GM19035 (cell line): ENCODE data around the gene NCKAP1.
"Not testable (repeated sequence)": the region's sequence is repeated elsewhere in the genome, so short reads cannot be mapped to it uniquely, and the experiment has no call there.

Source experiments
- ATAC-seq: cut with Tn5 transposase; IDR thresholded peaks from one replicate; pipeline ENCODE4 v1.9.1; 2021; ENCODE audit not compliant: unreplicated experiment

The NCKAP1 gene

GRCh38 chr2:182915369-182916326 lies 122.6 kb downstream of the NCKAP1 start:
- ATAC-seq = no peak

GRCh38 chr2:182914852-182915251 lies 123.4 kb downstream of the NCKAP1 start:
- ATAC-seq = no peak

GRCh38 chr2:182913064-182913463 lies 125.2 kb downstream of the NCKAP1 start:
- ATAC-seq = no peak

- ATAC-seq = no peak
Measured at GRCh38 chr2:182912518-182912915, 125.7 kb downstream of the NCKAP1 start.

GRCh38 chr2:182911813-182912517 lies 126.3 kb downstream of the NCKAP1 start:
- no peak for ATAC-seq

GRCh38 chr2:182910965-182911364 lies 127.3 kb downstream of the NCKAP1 start:
- ATAC-seq = no peak

- ATAC-seq = no peak
Measured at GRCh38 chr2:182907081-182907830, 131.0 kb downstream of the NCKAP1 start.

- ATAC-seq = no peak
Measured at GRCh38 chr2:182906454-182906853, 131.8 kb downstream of the NCKAP1 start.

- ATAC-seq = no peak
Measured at GRCh38 chr2:182904844-182905243, 133.4 kb downstream of the NCKAP1 start.

GRCh38 chr2:182903566-182903965 lies 134.7 kb downstream of the NCKAP1 start:
- no peak for ATAC-seq

- no peak for ATAC-seq
Measured at GRCh38 chr2:182901748-182902147, 136.5 kb downstream of the NCKAP1 start.

- ATAC-seq = no peak
Measured at GRCh38 chr2:182898718-182899117, 139.5 kb downstream of the NCKAP1 start.

GRCh38 chr2:182897137-182897536 lies 141.1 kb downstream of the NCKAP1 start:
- ATAC-seq = no peak

- no peak for ATAC-seq
Measured at GRCh38 chr2:182895798-182896197, 142.5 kb downstream of the NCKAP1 start.

- ATAC-seq = no peak
Measured at GRCh38 chr2:182895169-182895568, 143.1 kb downstream of the NCKAP1 start.

GRCh38 chr2:182894174-182894573 lies 144.1 kb downstream of the NCKAP1 start:
- ATAC-seq = no peak

- ATAC-seq = no peak
Measured at GRCh38 chr2:182893666-182894065, 144.6 kb downstream of the NCKAP1 start.

- not testable (repeated sequence) for ATAC-seq
Measured at GRCh38 chr2:182893035-182893434, 145.2 kb downstream of the NCKAP1 start.

- no peak for ATAC-seq
Measured at GRCh38 chr2:182891611-182892010, 146.6 kb downstream of the NCKAP1 start.

- no peak for ATAC-seq
Measured at GRCh38 chr2:182890773-182891378, 147.4 kb downstream of the NCKAP1 start.

- no peak for ATAC-seq
Measured at GRCh38 chr2:182890305-182890704, 148.0 kb downstream of the NCKAP1 start.
